HEK293 (cell line): ENCODE results near the gene ANKRD63.

Experiments used
- CTCF ChIP-seq: fragments of 450-650 bp; formaldehyde crosslinking; IDR thresholded peaks from 2 replicates; pipeline ENCODE4 v1.5.1; 2016; ENCODE audit warnings: missing biosample characterization, missing genetic modification characterization
- PATZ1 ChIP-seq: fragments of 450-650 bp; formaldehyde crosslinking; IDR thresholded peaks from 2 replicates; pipeline ENCODE4 v1.5.1; 2016; ENCODE audit warnings: missing biosample characterization, missing genetic modification characterization
- YY1 ChIP-seq: fragments of 450-650 bp; formaldehyde crosslinking; IDR thresholded peaks from 2 replicates; pipeline ENCODE4 v1.5.1; 2018; ENCODE audit warnings: missing biosample characterization, missing genetic modification characterization
- ZBTB8A ChIP-seq: fragments of 450-650 bp; formaldehyde crosslinking; IDR thresholded peaks from 2 replicates; pipeline ENCODE4 v1.5.1; 2016; ENCODE audit warnings: missing biosample characterization, missing genetic modification characterization
- ZFP69B ChIP-seq: fragments of 450-650 bp; formaldehyde crosslinking; IDR thresholded peaks from 2 replicates; pipeline ENCODE4 v1.5.1; 2016; ENCODE audit warnings: missing biosample characterization, missing genetic modification characterization
- ZNF114 ChIP-seq: fragments of 450-650 bp; formaldehyde crosslinking; IDR thresholded peaks from 2 replicates; pipeline ENCODE4 v1.5.0; 2017; ENCODE audit warnings: missing biosample characterization, missing genetic modification characterization
- ZNF148 ChIP-seq: fragments of 450-650 bp; formaldehyde crosslinking; IDR thresholded peaks from 2 replicates; pipeline ENCODE4 v1.5.0; 2017; ENCODE audit warnings: missing biosample characterization, missing genetic modification characterization, borderline replicate concordance
- ZNF169 ChIP-seq: fragments of 450-650 bp; formaldehyde crosslinking; IDR thresholded peaks from 2 replicates; pipeline ENCODE4 v1.5.1; 2016; ENCODE audit warnings: missing biosample characterization, missing genetic modification characterization
- ZNF26 ChIP-seq: fragments of 450-650 bp; formaldehyde crosslinking; IDR thresholded peaks from 2 replicates; pipeline ENCODE4 v1.5.1; 2016; ENCODE audit warnings: missing biosample characterization, missing genetic modification characterization
- ZNF416 ChIP-seq: fragments of 450-650 bp; formaldehyde crosslinking; IDR thresholded peaks from 2 replicates; pipeline ENCODE4 v1.5.1; 2016; ENCODE audit warnings: missing biosample characterization, missing genetic modification characterization
- ZNF501 ChIP-seq: fragments of 450-650 bp; formaldehyde crosslinking; IDR thresholded peaks from 2 replicates; pipeline ENCODE4 v1.5.1; 2016; ENCODE audit warnings: missing biosample characterization, missing genetic modification characterization
- ZNF596 ChIP-seq: fragments of 450-650 bp; IDR thresholded peaks from 2 replicates; pipeline ENCODE4 v1.5.0; 2018; ENCODE audit warnings: missing biosample characterization, mild to moderate bottlenecking, missing genetic modification characterization, moderate library complexity

GRCh38 chr15:40301467-40302179, 18.8 kb upstream of the ANKRD63 start:
- TF ChIP-seq ZFP69B (tag by site-specific recombination) = no peak
- no peak for TF ChIP-seq CTCF (tag by site-specific recombination)
- TF ChIP-seq ZNF26 = no peak
- no peak for TF ChIP-seq ZBTB8A (tag by site-specific recombination)
- no peak for TF ChIP-seq ZNF596 (tag by site-specific recombination)
- no peak for TF ChIP-seq PATZ1 (tag by site-specific recombination)
- TF ChIP-seq ZNF114 = no peak
- TF ChIP-seq YY1 = no peak
- no peak for TF ChIP-seq ZNF416 (tag by site-specific recombination)
- no peak for TF ChIP-seq ZNF501
- TF ChIP-seq ZNF148 = no peak
- TF ChIP-seq ZNF169 = no peak
